LHCN-M2 (cell line): ENCODE data around the gene FBF1. TPM values are rescaled to one million over a fixed set of nuclear protein-coding genes. Genes with fewer than 3 reads are reported as not detected.
A peak's percentile ranks its signal among the peaks of the same experiment; 100 is the strongest.
"Not testable (repeated sequence)": the region's sequence is repeated elsewhere in the genome, so short reads cannot be mapped to it uniquely, and the experiment has no call there.

ENCODE experiments used
- DNase-seq: peaks from one replicate; pipeline ENCODE4 v3.0.0-alpha.2; 2012; ENCODE audit warnings: low read depth
- polyA plus RNA-seq: library from polyadenylated mRNA; unstranded; fragments of >200 nt; gene quantifications from one replicate; pipeline ENCODE4 v1.2.1, GENCODE V29; 2012; ENCODE audit warnings: missing spikeins
- total RNA-seq: library from RNA; depleted of rRNA; stranded (reverse); fragments of >200 nt; gene quantifications from 2 replicates; pipeline ENCODE4 v1.2.3, GENCODE V29; 2014; rRNA removed

The FBF1 gene, protein sequence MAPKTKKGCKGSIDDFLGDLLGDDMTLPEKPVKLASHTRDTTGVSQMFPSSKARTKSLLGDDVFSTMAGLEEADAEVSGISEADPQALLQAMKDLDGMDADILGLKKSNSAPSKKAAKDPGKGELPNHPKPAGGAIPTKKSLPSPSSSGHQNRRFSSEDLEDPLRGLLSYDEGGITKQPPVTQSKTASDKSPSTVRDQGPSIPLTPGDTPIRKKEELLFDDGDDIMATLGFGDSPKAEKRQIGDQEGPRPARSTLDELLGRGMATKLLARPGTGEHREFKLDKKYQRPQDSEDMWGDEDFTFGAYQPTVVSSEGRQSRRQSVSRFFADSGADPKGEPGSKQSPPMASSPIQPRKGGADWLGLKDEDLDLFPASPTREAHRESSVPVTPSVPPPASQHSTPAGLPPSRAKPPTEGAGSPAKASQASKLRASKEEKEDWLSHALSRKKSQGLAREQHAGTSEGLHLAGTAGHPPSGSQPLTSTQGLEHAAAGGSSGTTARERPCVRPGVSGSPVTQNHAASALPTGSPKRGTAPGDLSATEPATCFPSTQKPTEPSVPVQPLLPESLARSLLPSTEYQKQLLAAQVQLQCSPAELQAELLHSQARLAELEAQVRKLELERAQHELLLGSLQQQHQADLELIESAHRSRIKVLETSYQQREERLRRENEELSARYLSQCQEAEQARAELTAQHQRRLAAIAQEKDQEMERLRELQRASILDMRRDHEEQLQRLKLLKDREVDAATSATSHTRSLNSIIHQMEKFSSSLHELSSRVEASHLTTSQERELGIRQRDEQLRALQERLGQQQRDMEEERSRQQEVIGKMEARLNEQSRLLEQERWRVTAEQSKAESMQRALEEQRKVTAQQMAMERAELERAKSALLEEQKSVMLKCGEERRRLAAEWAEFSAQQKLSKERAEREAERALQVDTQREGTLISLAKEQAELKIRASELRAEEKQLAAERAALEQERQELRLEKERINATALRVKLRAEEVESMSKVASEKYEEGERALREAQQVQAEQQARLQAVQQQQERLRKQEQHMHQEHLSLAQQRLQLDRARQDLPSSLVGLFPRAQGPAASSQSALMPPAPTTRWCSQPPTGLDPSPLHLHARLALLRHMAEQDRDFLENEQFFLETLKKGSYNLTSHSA
- 19.7 and 20.7 TPM in 2 replicates for total RNA-seq
- 4.2 TPM for polyA plus RNA-seq

GRCh38 chr17:75940727-75941441 lies at the start of gene FBF1:
Gene FBF1, minus strand, starts transcription at chr17:75941042. Its CDS starts 2,893 bp downstream, at chr17:75938149.
- DNase-seq, result peak; percentile 96

- no peak for DNase-seq
Measured at GRCh38 chr17:75987041-75987440, 46.2 kb upstream of the FBF1 start.

- no peak for DNase-seq
Measured at GRCh38 chr17:75985986-75986385, 45.1 kb upstream of the FBF1 start.

DNA sequence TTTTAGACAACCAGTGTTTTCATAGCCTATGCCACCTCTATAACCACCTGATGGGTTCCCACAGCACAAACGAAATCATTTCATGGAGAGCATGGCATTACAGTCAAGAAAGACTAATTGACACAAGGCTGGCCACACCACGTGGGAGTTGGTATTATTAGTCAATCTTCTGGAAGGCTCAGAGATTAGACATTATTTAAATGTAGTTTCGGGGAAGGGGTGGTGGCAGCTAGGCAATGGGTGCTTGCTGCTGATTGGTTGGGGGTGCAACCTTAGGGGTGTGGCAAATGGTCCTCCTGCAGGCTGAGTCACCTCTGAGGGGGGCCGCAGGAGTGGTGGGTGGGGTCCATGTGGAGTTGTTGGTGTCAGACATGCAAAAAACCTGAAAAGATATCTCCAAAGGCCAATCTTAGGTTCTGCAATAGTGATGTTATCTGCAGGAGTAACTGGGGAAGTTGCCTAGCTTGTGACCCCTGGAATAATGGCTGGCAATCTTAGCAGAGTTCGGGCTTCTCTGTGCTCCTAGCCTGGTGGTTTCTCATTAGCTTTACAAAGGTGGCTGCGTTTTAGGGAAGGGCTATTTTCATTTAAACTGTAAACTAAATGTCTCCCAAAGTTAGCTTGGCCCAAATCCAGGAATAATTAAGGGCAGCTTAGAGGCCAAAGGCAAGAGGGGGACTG lies 42.8 kb upstream of the FBF1 start:
- no peak for DNase-seq

DNA sequence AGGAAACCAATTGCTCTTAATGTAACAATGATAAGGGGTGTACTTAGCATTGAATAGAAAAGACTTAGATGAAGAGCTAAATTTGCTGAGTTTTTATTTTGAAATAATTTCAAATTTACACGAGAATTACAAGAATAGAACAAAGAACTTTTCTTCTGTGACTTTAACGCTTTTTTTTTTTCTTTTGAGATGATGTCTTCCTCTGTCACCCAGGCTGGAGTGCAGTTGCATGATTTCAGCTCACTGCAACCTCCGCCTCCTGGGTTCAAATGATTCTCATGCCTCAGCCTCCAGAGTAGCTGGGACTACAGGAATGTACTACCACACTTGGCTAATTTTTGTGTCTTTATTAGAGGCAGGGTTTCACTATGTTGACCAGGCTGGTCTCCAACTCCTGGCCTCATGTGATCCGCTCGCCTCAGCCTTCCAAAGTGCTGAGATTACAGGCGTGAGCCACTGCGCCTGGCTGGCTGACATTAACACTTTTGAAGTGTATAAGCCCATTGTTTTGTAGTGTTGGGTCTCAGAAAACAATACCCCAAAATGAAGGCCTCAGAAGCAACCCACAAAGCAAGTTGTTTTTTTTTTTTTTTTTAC lies 40.3 kb upstream of the FBF1 start:
- DNase-seq, result no peak

- DNase-seq, result no peak
Measured at GRCh38 chr17:75980188-75981018, 39.6 kb upstream of the FBF1 start.

DNA sequence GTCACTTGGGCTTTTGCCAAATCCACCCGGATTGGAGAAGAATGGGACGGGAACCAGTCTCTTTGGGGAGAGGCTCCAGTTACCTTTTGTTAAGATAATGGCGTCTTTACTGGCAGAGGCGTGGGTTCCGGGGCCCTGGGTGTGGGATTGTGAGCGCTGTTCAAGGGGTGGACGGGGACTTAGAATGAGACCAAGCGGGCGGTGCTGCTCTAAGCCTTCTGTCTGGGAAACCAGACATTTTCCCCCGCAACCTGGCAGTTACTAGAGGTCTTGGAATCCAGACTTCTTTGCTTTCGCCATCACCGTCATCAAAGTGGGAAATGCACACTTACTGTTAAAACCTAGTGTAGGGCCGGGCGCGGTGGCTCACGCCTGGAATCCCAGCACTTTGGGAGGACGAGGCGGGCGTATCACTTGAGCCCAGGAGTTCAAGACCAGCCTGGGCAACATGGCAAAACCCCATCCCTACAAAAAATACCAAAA lies 38.9 kb upstream of the FBF1 start:
- DNase-seq, result no peak

DNA sequence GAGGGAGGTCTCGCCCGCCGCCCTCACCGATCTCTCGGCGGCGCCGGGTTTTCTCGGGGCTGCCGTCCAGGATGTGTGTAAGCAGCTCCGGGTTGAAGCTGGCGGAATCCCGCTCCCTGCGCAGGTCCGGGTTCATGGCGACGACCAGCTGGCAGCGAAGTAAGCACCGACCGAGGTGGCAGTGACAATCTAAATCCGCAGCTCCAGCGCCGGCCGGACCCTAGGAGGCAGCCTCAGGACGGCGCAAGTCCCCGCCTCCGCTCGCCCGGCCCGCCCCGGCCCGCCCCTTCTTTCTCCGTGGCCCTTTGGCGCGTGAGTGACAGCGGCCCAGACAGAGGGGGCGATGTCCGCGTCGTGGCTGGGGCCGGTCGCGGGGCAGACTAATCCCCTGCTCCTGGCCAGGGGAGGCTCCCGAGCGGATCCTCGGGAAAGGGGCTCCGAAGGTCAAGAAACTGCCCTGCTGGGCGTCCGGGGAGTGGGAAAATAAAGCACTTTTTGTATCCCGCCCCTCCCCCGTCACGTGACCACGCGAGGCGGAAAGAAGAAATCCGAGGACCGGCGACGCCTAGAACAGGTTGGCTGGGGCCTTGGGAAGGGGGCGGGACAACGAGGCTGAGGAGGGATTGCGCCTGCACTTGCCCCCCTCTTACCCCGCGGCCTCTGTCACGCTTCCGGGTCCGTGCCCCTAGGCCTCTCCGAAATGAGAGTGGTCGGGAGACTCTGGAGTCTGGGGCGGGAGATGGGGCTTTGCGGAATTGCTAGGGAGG lies 38.3 kb upstream of the FBF1 start, which contains the start of the genes ACOX1 and TEN1:
ACOX1 (minus strand) TSS at position 229 of the 767 bp plus-strand sequence; CDS start at position 136, 93 bp downstream.
TEN1 (plus strand) TSS at position 303 of the 767 bp plus-strand sequence. CDS start 6,953 bp downstream, outside the sequence.
- peak; percentile 96 for DNase-seq

- DNase-seq, result no peak
Measured at GRCh38 chr17:75976175-75976848, 35.5 kb upstream of the FBF1 start.

DNA sequence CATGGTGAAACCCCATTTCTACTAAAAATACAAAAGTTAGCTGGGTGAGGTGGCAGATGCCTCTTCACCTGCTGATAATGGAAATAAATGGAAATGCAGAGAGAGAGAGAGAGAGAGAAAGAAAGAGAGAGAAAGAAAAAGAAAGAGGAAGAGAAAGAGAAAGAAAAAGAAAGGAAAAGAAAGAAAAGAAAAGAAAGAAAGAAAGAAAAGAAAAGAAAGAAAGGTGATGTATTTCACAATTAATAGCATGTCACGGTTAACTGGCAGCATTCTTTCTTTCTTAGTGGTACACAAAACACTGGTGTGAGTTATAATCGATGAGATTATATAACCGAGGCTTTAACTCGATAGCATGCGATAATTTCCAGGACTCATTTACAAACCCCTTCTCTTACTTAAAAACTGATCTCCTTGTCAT lies 34.9 kb upstream of the FBF1 start:
- DNase-seq, result no peak

DNA sequence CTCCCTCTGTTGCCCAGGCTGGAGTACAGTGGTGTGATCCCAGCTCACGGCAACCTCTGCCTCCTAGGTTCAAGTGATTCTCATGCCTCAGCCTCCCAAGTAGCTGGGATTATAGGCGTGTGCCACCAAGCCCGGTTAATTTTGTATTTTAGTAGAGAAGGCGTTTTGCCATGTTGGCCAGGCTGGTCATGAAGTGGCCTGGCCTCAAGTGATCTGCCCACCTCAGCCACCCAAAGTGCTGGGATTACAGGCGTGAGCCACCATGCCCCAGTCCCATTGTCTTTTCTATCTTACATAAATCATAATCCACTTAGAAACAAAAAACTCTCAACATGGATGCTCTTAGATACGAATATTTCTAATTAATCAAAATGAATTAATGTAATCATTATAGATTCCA lies 34.3 kb upstream of the FBF1 start:
- DNase-seq, result not testable (repeated sequence)

GRCh38 chr17:75970626-75971025 lies 29.8 kb upstream of the FBF1 start:
- DNase-seq, result no peak

DNA sequence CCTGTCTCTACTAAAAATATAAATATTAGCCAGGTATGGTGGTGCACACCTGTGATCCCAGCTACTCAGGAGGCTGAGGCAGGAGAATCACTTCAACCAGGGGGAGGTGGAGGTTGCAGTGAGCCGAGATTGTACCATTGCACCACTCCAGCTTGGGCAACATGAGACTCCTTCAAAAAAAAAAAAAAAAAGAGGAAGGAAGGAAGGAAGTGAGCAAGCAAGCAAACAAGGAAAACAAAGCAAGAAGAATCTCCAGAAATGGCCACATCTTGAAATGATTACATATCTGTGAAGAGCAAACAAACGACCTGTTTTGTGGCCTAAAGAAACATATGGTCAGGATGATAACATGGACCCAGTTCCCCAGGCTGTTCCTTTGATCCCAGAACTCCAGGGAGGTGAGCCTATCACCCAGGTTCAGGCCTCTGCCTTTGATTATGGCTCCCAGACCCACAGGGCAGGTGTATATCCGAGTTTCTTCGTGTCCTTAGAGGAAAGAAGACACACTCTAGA lies 29.2 kb upstream of the FBF1 start:
- no peak for DNase-seq

- not testable (repeated sequence) for DNase-seq
Measured at GRCh38 chr17:75969044-75969443, 28.2 kb upstream of the FBF1 start.

GRCh38 chr17:75965468-75965867 lies 24.6 kb upstream of the FBF1 start:
- DNase-seq, result no peak

- DNase-seq, result no peak
Measured at GRCh38 chr17:75959839-75960511, 19.1 kb upstream of the FBF1 start.
